ENCODE measurements around the gene ALK. TPM values are rescaled to one million over a fixed set of nuclear protein-coding genes. Genes with fewer than 3 reads are reported as not detected.
A peak's percentile ranks its signal among the peaks of the same experiment; 100 is the strongest.

The ALK gene
- total RNA-seq, 4 donors from 2014 or later = 0.19 TPM; not detected in 3

GRCh38 chr2:29847886-29848285 is 73.5 kb downstream of the ALK start:
- TF ChIP-seq CTCF (IDR thresholded peaks at IDR 0.05) (no peak), POLR2A (IDR thresholded peaks at IDR 0.05) (no peak)
- Histone ChIP-seq H3K4me3 (no peak overlapping the region), H3K27me3 (peaks cover 0 to 13% (median 0%) of the 10 kb centered on the region in 4 donors), H3K27ac (no peak overlapping the region), H3K36me3 (no peaks in the 10 kb centered on the region), H3K9me3 (no peaks in the 10 kb centered on the region), H3K4me1 (no peaks in the 10 kb centered on the region)
- DNase-seq = no peak
- intact Hi-C loops (cut with DNase I) = no loop called here
- 52 to 69% methylated on average over 6 of the region's 6 CpGs for WGBS, 2 donors

- no peaks in the 10 kb centered on the region for H3K9me3 ChIP-seq
- H3K27ac ChIP-seq = no peak overlapping the region
- intact Hi-C loops (cut with DNase I) = no loop called here
- 10 to 60% methylated on average over 1 of the region's 3 CpGs for WGBS, 2 donors
- peaks cover 0 to 24% (median 0%) of the 10 kb centered on the region in 4 donors for H3K27me3 ChIP-seq
- no peak for TF ChIP-seq CTCF (IDR thresholded peaks at IDR 0.05)
- no peak for TF ChIP-seq POLR2A (IDR thresholded peaks at IDR 0.05)
- H3K4me3 ChIP-seq = no peak overlapping the region
- H3K4me1 ChIP-seq = no peaks in the 10 kb centered on the region
- no peak for DNase-seq
- no peaks in the 10 kb centered on the region for H3K36me3 ChIP-seq
These were observed 76.6 kb downstream of the ALK start for GRCh38 chr2:29844713-29845326.

GRCh38 chr2:29841386-29842004 is 79.9 kb downstream of the ALK start:
- WGBS, 2 donors = 40 to 42% methylated on average over 6 of the region's 6 CpGs
- Histone ChIP-seq H3K4me1 (no peaks in the 10 kb centered on the region), H3K27ac (no peak overlapping the region), H3K4me3 (no peak overlapping the region), H3K9me3 (peaks cover 0 to 7% (median 6%) of the 10 kb centered on the region in 3 donors), H3K36me3 (no peaks in the 10 kb centered on the region), H3K27me3 (peaks cover 0 to 18% (median 0%) of the 10 kb centered on the region in 4 donors)
- intact Hi-C loops (cut with DNase I) = no loop called here
- no peak for DNase-seq
- TF ChIP-seq POLR2A (IDR thresholded peaks at IDR 0.05) = no peak
- peak; percentile 46 to 81 (median 75) for TF ChIP-seq CTCF (IDR thresholded peaks at IDR 0.05)

GRCh38 chr2:29839306-29839705 is 82.1 kb downstream of the ALK start:
- WGBS, 2 donors = 75 to 82% methylated on average over 4 of the region's 4 CpGs

More at GRCh38 chr2:29839306-29839705, 82.1 kb downstream of the ALK start:
- no peak for DNase-seq
- intact Hi-C loops (cut with DNase I) = no loop called here
- H3K9me3 ChIP-seq = peaks cover 0 to 7% (median 6%) of the 10 kb centered on the region in 3 donors
- H3K36me3 ChIP-seq = no peaks in the 10 kb centered on the region
- no peak overlapping the region for H3K4me3 ChIP-seq
- no peaks in the 10 kb centered on the region for H3K4me1 ChIP-seq
- TF ChIP-seq CTCF (IDR thresholded peaks at IDR 0.05) = no peak
- no peak for TF ChIP-seq POLR2A (IDR thresholded peaks at IDR 0.05)
- H3K27me3 ChIP-seq = peaks cover 0 to 18% (median 0%) of the 10 kb centered on the region in 4 donors
- H3K27ac ChIP-seq = no peak overlapping the region
